PFSK-1 (cell line): ENCODE measurements around the gene RFTN1.

Experiments
- POLR2AphosphoS5 ChIP-seq: IDR thresholded peaks from 2 replicates; pipeline ENCODE4 v1.6.1; 2012; ENCODE audit warnings: low read depth, mild to moderate bottlenecking, control low read depth, low read length, moderate library complexity
- REST ChIP-seq, 2 experiments: IDR thresholded peaks; 2 replicates each; pipeline versions ENCODE4 v1.6.1 to v1.8.0; 2011 to 2012; ENCODE audit warnings: low read depth in 2 of 2, low read length in 2 of 2, control low read depth in 1 of 2, inconsistent platforms in 1 of 2, mild to moderate bottlenecking in 1 of 2, moderate library complexity in 1 of 2; ENCODE audit not compliant: insufficient read depth in 1 of 2
- SIN3A ChIP-seq: IDR thresholded peaks from 2 replicates; pipeline ENCODE4 v1.6.1; 2012; ENCODE audit warnings: mild to moderate bottlenecking, low read length, moderate library complexity, borderline replicate concordance; ENCODE audit not compliant: insufficient read depth

- TF ChIP-seq POLR2AphosphoS5 (no peak), REST (IDR thresholded peaks at IDR 0.05; ENCODE audit: insufficient read depth in 1 of 2, low read depth in 2 of 2, low read length in 2 of 2) (no peak), SIN3A (no peak)
These were observed 111.0 kb downstream of the RFTN1 start for GRCh38 chr3:16402451-16402850.
